ENCODE data around the gene NUDT22.

- TF ChIP-seq POLR2AphosphoS5 (IDR thresholded peaks at IDR 0.05) (no peak), POLR2A (IDR thresholded peaks at IDR 0.05) (no peak)
- TF ChIP-seq, protein P1, sequence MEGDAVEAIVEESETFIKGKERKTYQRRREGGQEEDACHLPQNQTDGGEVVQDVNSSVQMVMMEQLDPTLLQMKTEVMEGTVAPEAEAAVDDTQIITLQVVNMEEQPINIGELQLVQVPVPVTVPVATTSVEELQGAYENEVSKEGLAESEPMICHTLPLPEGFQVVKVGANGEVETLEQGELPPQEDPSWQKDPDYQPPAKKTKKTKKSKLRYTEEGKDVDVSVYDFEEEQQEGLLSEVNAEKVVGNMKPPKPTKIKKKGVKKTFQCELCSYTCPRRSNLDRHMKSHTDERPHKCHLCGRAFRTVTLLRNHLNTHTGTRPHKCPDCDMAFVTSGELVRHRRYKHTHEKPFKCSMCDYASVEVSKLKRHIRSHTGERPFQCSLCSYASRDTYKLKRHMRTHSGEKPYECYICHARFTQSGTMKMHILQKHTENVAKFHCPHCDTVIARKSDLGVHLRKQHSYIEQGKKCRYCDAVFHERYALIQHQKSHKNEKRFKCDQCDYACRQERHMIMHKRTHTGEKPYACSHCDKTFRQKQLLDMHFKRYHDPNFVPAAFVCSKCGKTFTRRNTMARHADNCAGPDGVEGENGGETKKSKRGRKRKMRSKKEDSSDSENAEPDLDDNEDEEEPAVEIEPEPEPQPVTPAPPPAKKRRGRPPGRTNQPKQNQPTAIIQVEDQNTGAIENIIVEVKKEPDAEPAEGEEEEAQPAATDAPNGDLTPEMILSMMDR (IDR thresholded peaks at IDR 0.05) = no peak
These were observed 5.5 kb downstream of the NUDT22 start for GRCh38 chr11:64231546-64231945.
